GM21423 (cell line): ENCODE results near the gene ANKUB1.

Experiments used
- ATAC-seq: cut with Tn5 transposase; IDR thresholded peaks from one replicate; pipeline ENCODE4 v1.9.1; 2021; ENCODE audit warnings: mild to moderate bottlenecking, moderate library complexity; ENCODE audit not compliant: unreplicated experiment

The ANKUB1 gene

DNA sequence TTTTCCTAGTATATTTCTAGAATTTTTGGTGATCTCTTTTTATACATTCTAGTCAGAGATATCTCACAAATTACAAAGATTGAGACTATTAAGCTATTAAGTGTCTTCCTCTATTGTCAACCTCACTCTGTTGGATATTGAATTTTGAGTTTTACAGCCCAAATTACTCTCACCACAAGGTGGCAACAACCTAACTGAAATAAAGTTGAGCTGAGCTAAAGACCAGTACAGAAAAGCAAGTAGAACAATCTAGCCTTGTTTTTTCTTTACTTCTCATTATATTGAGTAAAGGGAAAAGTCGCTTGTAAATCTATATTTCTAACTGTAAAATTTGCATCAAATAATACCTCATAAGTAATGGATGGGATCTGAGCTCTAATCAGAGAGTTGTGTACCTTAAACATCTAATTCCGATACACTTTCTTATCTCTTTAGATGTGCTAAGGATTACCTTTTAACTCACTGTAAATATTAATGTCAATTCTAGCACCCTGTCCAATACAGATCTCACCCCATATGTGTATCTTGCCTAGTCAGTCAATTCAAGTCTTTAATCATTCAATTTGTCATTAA, 26.5 kb downstream of the ANKUB1 start:
- ATAC-seq, result no peak

DNA sequence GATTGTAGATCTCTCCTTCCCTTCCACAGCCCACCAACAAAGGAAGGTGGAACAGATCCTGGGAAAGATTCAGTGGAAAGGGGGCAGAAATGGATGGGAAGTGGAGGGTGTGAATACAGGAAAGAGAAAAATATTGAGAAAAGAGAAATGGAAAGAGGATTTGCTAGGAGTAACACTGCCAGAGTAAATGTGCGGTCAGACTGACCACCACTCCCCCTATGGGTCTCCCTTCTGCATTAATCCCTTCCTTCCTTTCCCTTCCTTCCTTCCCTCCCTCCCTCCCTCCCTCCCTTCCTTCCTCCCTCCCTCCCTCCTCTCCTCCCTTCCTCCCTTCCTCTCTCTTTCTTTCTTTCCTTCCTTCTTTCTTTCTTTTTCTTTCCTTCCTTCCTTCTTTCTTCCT, 28.1 kb downstream of the ANKUB1 start:
- no peak for ATAC-seq

DNA sequence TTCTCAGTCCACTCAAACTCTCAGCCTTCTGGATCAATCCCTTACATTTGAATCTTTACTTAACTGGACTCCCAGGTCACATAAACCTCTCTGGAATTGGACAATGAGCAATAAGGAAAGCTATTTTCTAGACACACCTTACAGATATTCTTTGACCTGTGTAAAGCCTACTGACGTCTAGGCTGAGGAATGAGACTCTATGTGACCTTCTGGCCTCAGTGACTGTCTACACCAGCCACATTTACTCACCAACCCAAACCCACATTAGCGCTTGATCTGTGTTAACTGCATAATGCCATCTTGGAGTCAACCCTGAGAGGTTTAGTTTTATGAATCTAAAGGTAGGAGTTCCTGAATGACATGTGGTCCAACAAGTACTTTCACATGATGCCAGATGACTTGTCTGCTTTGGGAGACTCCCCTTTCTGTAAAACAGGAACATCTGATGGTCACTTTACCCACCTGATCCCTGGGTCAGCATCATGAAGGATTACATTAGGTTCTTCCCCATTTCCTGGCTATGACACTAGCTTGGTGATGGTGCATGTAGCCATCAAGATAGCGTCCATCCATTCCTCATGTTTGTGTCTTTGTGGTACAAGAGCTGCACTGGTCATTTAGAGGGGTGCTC, 28.7 kb downstream of the ANKUB1 start:
- no peak for ATAC-seq

DNA sequence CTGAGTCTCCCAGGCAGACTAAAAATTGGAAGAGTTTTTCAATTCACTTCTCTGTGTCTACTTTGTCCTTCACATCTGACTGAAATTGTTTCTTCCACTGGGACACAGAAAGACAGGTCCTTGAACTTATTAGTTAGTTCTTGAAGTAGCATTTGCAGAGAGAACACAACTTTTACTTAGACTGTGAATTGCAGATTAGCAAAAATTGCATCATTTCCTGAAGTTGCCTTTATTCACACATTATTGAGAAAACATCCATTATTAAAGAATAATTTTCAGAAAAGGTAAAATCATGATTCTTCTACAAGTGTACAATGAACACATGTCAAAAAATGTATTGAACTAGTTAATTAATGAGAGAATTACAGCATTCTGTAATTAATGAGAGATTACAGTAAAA, 38.6 kb downstream of the ANKUB1 start:
- no peak for ATAC-seq

DNA sequence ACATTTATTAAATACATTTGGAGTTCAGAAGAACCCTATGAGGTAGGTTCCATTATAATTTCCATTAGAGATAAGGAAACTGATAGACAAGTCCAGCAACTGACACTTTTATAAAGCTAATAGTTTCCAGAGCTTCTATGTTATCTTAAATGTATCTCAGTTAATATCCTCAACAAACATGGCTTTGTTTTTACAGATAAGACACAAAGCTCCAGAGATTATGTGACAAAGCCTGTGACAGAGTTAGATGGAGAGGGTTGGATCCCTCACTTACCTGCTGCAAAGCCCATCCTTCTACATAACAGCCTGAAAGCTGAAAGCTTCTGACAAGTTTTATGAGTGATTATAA, 39.6 kb downstream of the ANKUB1 start:
- ATAC-seq, result no peak

DNA sequence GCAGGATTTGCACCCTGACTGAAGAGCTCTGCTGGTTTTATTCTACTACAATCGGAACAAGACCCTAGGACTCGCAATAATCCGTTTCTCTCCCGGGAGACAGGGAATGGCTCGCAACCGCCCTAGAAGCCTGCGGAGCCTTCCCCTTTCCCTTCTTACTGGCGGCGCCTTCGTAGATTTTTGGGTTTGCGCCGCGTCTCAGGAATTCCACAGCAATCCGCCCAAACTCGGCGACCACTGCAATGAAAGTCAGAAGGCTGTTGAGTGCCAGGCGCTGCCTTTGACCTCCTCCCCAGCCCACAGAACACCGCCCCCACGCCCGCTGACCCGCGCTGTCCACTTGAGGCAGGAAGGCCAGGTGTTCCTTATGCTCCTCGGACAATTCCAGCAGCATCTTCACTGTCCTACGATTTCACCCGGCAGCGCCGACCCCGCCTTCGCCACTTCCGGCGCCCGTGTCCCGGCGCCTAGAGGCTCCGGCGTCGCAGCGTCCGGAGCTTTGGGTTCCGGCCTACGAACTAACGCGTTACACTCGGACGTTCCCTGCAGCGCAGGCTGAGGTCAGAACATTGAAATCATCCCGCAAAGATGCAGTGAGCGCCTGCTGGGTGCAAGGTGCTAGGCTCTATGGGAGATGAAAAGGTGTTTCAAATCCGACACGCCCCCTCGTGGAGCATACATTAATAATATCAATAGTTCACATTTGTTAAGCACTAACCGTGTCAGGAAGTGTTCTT, 40.1 kb downstream of the ANKUB1 start, which contains the start of gene COMMD2:
TSS of gene COMMD2 (minus strand) at position 439 of the 737 bp plus-strand sequence. CDS start at position 394, 45 bp downstream.
- peak; percentile 99 for ATAC-seq

DNA sequence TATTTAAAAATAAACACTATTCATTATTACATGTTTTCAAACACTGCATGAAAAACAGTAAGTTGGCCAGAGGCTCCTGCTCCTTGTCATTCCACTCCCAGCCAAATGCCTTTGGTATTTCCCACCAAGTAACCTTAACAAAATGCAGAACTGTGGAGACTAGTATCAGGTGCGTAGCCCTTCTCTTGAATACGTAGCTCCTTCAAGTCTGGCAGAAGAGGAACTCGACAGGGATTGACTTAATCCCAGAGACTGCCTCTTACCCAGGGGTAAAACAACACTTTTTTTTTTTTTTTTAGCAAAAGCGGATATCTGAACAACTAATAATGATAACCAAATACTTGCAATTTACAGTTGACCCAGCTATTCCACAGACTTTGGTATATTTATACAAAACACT, 40.8 kb downstream of the ANKUB1 start:
- no peak for ATAC-seq

DNA sequence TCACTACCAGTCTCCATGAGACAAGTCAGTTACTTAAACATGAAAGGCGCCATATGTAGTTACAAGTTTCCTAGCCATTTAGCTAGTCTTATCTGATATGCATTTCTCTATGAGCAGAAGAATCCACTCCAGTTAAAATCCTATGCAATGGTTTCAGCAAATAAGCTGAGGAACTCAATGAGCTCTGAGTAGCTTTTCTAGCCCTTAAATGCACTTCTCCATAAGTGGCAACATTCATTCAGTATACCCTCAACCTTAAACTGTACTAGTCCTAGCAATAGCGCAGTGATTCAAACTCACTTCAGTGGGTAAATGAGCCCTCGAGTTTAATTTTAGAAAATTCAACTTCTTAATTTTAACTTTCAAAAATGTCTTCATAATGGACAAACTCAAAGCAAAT, 47.7 kb downstream of the ANKUB1 start:
- ATAC-seq, result no peak

DNA sequence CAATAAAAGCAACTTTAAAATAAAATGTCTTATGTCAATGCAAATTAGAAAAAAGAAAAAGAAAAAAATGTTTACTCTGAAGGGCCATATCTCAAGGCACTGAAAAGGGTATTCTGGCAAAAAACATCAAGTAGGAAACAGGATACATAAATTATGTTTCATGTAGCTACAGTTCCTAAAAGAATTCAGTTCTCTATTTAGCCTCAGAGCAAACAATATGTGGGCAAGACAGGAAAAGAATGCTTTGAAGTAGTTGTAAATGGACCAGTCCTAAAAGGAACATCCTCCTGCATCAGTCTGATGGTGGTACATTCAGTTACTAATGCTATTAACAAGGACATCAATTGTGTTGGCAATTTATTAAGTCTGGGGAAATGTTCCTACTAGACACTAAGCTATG, 48.2 kb downstream of the ANKUB1 start:
- ATAC-seq, result no peak

DNA sequence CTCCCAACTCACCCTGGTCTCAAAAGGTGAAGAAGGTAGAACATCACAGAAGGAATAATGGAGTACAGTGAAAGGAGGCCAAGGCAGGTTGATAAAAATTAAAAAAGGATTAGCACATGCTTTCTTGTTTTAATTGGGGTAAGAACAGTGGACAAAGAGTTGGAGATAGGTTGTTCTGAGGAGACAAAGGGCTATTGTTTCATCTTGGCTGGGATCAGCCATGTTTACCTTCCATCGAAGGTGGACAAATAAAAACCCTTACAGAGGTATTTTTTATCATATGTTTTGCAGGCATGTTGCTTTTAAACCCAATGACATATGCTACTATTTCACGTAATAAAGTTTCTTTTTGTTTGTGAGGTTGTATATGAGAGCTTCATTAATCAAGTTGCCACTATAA, 53.0 kb downstream of the ANKUB1 start:
- ATAC-seq, result no peak

DNA sequence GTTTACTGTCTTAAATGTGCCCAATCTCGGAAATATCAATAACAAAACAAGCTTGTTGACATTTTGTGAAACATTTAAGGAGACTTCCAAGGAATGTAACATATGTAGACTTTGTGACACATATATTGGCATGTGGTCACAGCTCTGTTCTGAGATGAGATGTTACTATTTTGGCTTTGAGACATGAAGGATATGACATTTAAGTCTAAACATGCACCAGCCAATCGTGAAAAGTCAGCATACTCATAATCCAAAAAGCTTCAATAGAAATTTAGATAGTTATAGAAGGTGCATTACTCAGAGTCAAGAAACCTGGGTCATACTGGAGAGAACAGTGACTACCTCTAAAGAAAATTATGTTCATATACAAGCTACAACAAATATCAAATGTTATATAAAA, 53.5 kb downstream of the ANKUB1 start:
- no peak for ATAC-seq

DNA sequence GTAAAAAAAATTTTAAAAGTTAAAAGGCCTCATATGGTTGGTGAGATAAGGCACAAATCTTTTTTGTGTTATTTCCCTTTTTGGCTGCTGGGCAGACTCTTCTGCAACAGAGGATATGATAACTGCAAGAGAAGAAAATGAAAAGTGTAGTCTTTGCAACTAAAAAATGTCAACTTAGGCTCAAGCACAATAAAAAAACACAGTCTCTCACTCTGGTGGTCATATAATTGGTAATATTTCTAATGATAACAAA, 55.5 kb downstream of the ANKUB1 start:
- ATAC-seq, result no peak

DNA sequence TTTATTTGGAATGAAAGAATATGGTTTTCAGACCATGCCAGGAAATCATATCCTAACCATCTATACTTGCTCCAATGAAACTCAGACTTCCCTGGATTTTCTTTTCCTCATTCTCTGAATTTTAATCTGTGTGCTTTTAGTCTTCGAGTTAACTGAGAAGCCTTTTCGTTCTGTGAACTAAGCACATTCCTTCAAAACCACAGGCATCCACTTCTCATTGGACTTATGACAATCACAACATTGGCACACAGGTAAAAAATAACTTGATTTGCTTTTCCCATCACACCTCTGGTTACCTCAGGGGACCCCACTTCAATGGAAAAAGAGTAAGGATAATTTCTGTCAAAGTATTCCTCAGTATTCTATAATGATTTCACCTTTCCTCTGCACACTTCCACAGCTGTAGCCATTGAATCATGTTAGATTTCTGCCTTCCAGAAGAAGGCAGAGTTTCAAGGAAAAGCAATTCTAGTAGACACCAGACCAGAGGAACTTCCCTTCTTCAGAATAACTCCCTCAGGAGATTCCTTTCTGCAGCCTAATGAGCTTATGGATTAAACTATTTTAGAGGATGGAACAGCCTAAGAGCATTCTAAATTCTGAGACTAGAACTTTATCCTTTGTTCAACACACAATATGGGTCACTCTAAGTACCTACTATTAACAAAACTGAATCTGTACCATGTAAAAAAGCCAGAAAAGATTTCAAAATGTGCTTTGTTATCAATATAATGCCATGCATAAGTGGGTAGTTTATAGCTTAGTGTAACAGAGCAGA, 56.0 kb downstream of the ANKUB1 start:
- ATAC-seq, result no peak

DNA sequence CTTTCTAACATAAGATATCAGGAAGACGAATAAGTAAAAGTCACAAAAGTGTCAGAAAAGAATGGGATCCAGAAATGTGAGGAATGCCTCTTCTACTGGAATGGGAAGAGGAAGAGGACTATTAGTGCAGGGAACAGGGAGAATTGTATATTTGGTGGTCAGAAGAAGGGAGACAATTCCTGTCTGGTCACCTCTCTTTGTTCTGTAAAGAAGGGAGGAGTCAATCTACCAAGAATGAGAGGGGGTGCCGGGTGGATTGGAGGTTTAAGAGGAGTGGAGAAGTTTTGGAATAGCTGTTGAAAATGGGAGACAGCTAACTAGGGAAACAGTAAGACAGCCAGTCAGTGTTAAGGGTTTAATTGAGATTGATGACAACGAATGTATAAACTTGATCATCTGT, 60.1 kb downstream of the ANKUB1 start:
- no peak for ATAC-seq

DNA sequence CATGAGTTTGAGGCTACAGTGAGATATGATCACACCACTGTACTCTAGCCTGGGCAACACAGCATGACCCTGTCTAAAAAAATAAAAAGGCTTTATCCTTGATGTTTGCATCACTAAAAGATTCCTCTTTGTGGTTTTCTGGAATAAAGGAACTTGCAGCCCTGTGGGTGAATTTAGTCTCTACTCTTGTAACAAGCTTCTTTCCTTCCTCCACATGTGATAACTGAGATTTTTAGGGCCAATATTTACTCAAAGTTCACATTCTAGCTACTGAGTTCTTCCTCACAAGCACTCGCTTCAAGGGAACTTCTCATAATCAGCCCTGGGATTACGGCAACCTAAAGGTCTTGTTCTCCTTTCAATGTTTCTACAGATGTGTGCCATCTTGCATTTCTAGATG, 64.7 kb downstream of the ANKUB1 start:
- ATAC-seq, result no peak

DNA sequence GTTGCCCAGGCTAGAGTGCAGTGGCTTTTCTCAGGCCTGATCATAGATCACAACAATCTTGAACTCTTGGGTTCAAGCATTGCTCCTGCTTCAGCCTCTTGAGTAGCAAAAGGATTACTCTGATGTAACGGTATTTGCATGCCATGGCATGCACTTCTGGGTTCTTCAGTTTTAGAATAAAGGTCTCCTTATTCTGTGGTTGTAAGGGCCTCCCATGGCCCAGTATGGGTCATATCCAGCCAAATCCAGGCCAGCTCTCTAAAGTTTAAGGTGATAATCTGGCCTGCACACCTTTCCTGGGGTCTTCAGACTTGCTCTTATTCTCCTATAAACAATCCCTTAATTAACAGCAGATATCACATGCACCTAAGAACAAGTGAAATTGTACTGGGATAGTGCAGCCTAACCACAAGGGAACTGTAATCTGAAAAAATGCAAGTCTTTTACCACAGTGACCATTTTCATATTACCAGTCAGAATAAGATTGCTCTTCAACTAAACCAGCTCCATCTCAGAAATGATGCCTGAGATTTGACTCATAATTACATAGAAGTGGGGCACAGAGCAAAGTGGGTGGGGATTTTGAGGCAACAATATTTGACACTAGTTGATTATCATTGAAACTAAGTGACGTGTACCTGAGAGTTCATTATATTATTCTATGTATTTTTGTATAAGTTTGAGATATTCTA, 65.5 kb downstream of the ANKUB1 start:
- ATAC-seq, result peak; percentile 63

DNA sequence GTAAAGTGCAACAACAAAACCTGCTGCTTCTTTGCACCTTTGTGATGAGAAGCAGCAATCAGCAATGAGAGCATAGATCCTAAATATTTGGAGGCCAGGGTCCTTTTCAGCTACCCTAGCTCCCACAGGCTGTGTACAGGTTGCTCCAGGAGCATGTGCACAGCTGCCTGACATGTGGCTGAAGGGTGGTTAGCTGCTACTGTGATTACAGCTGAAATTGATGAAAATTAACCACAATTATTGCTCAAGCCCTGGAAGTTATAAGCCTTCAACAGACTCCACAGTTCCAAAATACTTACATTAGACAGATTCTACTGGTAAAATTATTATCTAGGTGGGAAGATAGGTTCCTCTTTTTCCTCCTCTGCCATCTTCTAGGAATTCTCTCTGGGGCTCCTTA, 68.6 kb downstream of the ANKUB1 start:
- no peak for ATAC-seq

DNA sequence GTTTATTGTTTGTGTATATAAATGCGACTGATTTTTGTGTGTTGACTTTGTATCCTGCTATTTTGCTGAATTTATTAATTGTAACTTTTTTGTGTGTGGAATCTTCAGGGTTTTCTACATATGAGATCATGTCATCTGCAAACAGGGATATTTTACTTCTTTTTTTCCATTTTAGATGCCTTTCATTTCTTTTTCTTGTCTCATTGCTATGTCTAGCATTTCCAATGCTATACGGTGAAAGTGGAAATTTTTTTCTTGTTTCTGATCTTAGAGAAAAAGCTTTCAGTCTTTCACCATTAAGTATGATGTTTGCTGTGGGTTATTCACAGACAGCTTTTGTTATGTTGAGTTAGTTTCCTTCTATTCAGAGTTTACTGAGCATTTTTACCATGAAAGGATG, 71.4 kb downstream of the ANKUB1 start:
- ATAC-seq, result no peak

DNA sequence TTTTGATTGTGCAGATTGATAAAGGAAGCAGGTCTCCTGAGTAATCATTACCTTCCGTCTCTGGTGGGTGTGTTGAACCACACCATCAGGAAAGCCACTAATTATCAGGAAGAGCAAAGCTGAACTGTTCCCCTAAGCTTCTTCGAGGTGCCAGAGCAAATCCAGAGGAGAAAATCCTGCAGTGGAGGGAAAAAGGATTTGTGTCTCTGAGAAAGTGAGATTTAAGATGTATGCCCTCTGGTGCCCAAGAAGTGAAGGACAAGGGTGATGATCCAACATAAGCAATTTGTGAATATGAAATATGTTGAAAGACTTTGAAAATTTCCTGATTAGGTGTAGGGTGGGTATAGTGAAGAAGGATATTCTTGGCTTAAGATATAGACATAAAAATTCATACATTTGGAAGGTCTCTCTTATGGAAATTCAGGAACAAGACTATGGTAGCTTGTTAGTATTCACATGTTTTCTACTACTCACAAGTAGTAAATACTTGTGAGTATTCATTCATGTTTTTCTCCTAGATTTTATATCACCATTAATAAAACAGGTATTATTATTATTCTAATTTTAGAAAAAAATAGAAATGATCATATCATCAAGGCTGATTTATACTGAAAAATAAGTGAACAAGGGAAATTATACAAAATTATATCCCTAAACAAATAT, 74.8 kb downstream of the ANKUB1 start:
- ATAC-seq, result no peak

DNA sequence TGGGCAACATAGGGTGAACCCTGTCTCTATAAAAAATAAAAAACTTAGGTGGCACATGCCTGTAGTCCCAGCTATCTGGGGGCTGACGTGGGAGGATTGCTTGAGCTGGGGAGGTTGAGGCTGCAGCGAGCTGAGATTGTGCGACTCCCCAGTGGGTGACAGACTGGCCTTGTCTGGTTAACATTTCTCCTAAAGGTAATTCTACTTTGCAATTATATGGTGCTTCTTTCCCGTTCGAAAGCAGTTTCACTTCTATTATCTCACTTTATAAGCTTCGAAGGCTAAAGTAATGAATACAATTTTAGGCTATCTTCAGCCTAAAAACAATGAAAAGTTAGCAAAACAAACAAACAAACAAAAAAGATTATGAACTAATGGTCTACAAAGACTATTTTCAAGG, 75.4 kb downstream of the ANKUB1 start:
- ATAC-seq, result no peak

DNA sequence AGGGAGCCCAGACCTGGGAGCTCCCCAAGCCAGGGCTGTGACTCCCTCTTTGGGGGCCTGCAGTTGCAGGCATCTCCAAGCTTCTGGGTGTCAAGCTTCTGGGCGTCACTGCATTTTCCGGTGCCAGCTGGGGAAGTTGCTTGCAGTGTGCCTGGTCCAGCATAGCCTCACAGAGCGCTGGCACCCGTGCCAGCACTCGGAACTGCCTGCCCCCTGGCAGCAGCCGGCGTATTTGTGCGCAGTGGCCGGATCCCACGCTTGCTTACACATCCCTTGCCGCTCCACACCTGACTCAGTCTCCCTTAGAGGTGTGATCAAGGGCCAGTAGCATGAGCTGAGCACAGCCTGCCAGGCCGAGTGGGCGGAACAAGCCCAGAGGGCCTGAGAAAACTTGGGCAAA, 77.1 kb downstream of the ANKUB1 start:
- ATAC-seq, result no peak
